ENCODE results near the gene SMIM7. TPM values are rescaled to one million over a fixed set of nuclear protein-coding genes. Genes with fewer than 3 reads are reported as not detected.

Gene SMIM7
- total RNA-seq, 1 donor from 2014 or later = 33.4 TPM

DNA sequence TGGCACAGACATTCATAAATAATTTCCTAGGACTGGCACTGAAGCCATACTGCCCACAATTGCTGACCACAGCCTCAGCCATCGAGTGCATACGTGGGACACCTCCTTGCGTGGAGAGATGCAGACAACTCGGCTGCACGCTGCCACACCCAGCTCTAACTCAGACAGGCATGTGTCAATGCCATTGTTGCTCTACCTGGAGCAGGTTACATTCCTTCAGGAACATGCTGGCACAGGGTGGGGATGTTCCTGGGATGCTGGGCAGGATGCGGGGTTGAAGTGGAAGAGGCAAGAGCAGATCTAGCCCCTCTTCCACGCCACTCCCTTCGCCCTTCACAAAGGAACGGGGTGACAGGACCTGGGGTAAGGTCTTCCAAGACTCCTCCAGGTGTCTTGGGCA, 63.5 kb downstream of the SMIM7 start:
- DNase-seq (ENCODE audit: low read depth in 2 of 2) = no peak

Other genes starting within 250 kb of the SMIM7 start
- 5.8 and 10.7 TPM in 2 replicates for gene EPS15L1, start 188.2 kb downstream of the SMIM7 start, total RNA-seq
- not detected in 2 replicates for gene CALR3, start 164.0 kb downstream of the SMIM7 start, total RNA-seq
- gene C19orf44, start 163.8 kb downstream of the SMIM7 start, total RNA-seq = 1.5 and 1.8 TPM in 2 replicates
- 2.6 and 8.0 TPM in 2 replicates for gene CHERP, start 117.7 kb downstream of the SMIM7 start, total RNA-seq
- gene SLC35E1, start 87.7 kb downstream of the SMIM7 start, total RNA-seq = 15.7 and 29.5 TPM in 2 replicates
- gene MED26, start 31.9 kb downstream of the SMIM7 start, total RNA-seq = 2.4 and 4.9 TPM in 2 replicates
- 0.90 and 2.1 TPM in 2 replicates for gene TMEM38A, start 995 bp upstream of the SMIM7 start, total RNA-seq
- gene NWD1, start 59.7 kb upstream of the SMIM7 start, total RNA-seq = not detected in 2 replicates
- gene SIN3B, start 169.3 kb upstream of the SMIM7 start, total RNA-seq = 14.4 and 40.0 TPM in 2 replicates
- 2.6 and 13.9 TPM in 2 replicates for gene F2RL3, start 228.9 kb upstream of the SMIM7 start, total RNA-seq